Stimulated activated CD8-positive, alpha-beta memory T cell treated with anti-CD3 and anti-CD28 coated beads, Interleukin-2, amount 100 ng/mL, for 48 hours (primary cell): ENCODE results near the gene KLF6.

ENCODE experiments used
- DNase-seq, 2 donors: peaks; one replicate each; pipeline ENCODE4 v3.0.0-alpha.2; 2020; ENCODE audit warnings: low read depth in 2 of 2

KLF6 gene

GRCh38 chr10:3787816-3788215, 2.8 kb upstream of the KLF6 start:
- no peak for DNase-seq

- DNase-seq = no peak
Measured at GRCh38 chr10:3787016-3787400, 2.0 kb upstream of the KLF6 start.

GRCh38 chr10:3786295-3787015, 1.4 kb upstream of the KLF6 start:
- DNase-seq = no peak

DNA sequence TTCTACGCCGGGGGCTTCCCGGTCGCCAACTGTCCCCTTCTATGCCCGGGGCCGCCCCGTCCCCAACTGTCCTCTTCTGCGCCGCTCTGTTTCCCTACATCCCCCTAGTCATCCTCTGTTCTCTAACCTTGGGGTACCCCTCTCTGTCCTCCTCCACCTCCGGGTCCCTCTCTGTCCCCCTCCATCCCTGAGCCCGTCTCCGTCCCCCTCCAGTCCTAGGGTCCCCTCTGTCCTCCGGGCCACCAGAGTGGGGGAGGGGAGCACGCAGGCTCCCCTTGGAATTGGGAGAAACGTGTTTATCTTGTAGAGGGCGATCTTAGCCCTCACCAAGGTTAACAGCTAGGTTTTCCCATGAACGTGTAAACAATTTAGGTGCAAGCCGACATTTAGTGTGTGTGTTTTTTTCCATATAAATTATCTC, 852 bp upstream of the KLF6 start:
- no peak for DNase-seq

DNA sequence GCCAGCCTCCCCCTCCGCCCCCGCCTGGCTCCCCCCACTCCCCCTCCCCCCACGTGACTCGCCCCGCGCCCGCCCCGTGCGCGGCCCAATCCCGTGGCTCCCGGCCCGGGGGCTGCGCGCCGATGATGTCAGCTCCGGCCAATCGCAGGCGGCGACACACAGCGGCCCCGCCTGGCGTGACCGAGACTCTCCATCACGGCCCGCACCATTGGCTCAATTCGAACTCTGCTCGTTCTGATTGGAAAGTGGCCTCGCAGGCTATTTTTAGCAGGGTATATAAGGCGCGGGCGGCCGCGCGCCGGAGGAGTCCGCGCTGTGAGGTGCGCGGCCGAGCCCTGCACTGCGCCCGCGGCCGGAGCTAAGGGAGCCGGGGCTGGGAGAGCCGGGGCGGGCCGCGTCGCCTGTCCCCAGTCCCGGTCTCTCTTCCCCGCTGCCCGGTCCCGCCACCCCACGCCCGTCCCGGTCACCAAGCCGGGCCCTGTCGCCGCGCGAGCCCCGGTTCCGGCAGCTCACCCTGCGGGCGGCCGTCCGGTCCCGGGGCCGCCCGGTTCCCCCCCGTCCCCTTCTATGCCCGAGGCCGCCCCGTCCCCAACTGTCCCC, 342 bp upstream of the KLF6 start:
- peak; percentile 98 for DNase-seq

- DNase-seq = no peak
Measured at GRCh38 chr10:3783682-3784432, 1.2 kb downstream of the KLF6 start.

DNA sequence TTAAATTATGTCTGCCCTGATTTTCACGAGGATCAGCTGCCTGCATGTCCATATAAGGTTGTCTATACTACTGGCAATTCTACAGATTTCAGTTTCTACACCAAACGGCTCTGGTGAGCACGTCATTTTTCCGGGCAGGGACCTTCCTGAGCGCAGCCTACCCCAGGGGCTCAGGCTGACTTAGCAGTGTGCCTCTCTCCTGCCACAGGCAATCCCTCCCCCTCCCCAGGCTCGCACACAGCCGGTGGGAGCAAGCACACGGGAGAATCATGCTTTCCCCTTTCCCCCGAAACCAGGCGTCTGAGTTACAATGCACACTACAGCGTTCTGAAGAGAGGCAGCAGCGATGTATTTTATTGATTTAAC, 1.7 kb downstream of the KLF6 start:
- peak in 1 of 2 donors; percentile 60 for DNase-seq

- no peak for DNase-seq
Measured at GRCh38 chr10:3782451-3783315, 2.3 kb downstream of the KLF6 start.

GRCh38 chr10:3782146-3782450, 2.9 kb downstream of the KLF6 start:
- DNase-seq = no peak

DNA sequence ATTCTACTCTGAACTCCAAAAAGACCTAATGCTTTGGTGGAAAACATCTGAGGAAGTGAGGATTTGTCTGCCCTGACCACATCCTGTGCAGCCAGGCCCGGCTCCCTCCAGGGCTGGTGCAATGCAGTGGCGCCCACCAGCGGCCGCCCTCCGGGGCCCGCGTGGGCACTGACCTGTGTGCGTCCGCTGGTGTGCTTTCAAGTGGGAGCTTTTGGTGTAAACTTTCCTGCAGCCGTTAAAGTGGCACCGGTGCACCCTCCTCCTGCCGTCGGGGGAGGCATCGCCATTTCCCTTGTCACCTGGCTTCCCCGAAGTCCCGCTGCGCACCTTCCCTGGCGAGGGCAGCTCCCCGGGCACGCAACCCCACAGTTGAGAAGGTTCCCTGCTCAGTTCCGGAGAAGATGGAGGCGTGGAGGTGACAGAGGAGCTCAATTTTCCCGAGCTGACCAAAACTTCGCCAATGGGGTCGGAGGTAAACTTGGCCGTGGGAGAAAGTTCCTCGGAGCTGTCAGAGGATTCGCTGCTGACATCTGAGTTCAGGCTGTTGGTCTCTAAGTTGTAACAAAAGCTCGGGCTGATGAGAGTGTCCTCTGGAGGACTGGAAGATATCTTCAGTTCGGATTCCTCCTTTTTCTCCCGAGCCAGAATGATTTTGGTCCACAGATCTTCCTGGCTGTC, 3.4 kb downstream of the KLF6 start:
- peak in 1 of 2 donors; percentile 37 for DNase-seq

DNA sequence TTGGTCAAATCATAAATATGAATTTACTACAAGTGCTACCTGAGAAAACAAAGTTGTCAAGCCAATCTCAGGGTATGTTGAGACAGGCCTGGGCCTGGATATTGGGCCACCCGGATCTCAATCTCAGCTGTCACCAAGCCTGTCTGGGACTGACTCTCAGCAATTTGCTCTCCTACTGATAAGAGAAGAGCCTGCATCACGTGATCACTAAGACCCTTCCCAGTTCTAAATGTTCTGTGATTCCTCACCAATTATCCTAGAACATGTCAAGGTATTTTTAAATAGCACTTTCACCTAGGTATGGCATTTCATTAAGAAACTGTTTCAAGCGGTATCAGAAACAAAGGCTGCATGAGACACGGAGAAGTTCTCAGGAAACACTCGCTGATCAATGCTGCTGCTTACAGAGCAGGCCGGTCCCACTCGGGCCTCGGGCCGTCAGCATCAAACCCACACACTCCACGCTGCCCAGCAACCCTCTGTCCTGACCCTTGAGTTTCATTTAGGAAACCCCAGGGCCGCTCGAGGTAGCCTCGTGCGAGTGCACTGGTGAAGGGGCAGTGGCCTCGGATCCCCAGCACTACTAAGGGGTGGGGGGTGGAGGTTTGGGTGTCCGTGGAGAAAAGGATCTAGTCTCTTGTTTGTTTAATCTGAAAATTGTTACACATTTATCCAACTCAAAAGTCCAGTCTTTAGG, 4.1 kb downstream of the KLF6 start:
- DNase-seq = no peak

DNA sequence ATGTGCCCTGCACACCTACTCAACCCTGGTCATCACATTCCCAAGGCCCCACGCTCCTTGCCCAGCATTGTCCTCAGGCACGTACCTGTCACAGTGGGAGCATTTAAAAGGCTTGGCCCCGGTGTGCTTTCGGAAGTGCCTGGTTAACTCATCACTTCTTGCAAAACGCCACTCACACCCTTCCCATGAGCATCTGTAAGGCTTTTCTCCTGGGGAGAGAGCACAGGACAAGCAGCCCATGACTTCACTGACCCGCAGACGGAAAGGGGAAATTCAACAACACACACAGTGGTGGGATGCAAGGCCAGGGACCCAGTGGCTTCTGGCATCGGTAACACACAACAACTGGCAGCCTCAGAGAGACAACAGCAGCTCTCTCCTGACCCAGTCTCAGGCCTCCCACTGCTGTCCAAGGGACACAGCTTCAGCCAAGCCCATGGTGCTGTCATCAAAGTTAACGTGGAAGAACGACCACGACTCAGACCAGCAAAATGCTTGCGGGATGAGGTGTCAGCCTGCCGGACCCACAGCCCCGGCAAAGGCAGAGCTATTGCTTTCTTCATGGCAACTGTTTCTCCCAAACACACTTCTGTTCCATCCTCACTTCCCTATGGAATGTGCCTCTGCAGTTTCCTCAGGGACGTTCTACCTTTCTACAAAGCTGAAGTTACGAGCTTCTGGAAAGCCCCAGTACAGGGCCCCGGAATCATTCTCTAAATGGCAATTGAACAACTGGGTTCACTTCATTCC, 4.8 kb downstream of the KLF6 start:
- DNase-seq = no peak

DNA sequence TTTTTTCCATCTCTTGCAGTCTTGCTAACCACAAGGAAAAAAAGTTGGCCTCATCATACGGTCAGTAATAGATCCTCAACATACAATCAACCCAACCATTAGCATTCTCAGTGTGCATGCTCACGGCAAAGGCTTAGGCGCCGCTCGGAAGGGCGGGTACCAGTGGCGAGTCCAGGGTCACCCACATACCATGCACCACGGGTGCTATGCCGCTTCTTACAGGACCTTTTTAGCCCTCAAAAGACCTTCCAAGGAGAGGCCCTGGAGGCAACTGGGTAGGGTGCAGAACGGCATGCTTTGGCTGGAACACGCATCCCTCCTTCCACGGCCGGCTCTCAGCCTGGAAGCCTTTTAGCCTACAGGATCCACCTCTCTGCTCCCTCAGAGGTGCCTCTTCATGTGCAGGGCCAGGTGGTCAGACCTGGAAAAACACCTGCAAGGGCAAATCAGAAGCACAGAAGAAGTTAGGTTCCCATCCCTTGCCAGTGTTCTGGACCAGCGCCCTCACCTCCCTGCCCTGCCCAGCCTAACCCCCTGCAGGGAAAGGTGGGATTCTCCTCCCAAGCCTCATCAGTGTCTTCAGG, 5.8 kb downstream of the KLF6 start:
- no peak for DNase-seq

DNA sequence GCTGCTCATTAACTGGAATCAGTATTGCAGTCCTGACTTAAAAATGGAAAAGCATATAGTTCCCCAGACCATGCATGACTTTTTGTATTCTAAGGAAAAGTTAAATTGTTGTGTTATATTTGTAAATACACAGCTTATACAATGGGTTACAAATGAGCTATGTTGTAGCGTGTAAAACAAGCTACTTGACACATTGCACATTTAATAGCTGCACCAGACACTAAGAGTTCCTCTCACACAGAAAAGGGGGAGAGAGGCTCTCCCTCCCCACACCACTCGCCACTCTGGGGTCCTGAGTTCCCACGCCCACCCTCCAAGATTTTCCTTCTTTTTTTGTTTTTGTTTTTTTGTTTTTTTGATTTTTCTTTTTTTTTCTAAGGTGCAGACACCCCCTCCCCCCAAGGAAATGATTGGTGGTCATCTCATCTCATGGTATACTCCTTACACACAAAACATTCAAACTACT, 6.3 kb downstream of the KLF6 start:
- no peak for DNase-seq

- no peak for DNase-seq
Measured at GRCh38 chr10:3777981-3778691, 6.9 kb downstream of the KLF6 start.

DNA sequence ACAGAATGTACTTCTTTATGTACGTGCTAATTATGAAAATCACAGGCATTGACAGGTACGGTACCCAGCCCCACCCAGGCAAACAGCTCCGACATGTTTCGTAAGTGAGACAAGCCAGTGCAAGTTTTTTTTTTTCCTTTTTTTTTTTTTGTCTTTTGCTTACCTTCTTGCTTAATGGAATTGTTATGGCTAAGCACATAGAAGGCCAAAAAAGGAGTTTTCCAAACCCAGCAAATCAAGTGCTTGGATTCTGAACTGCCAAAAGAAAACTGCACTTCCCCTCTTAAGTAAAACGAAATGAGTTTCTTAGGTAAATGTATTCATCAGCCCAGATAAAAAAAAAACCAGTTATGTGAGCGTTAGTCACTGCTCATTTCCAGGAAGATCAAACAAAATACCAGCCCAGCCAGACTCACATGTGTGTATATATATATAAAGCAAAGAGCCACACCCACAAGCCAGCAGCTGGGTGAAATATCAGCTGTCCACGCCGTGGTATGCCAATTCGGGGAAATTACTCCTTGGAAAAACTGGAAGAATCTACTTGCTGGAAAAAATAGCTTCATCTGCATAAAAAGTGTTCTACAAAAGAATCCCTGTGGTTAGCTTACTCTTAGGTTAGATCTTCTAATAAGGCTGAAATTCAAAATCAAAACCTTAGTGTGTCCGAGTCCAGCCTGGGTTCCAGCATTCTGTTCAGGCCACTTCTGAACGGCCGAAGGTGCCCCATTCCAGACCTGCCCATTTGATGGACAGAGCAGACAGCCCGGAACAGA, 8.0 kb downstream of the KLF6 start:
- no peak for DNase-seq

DNA sequence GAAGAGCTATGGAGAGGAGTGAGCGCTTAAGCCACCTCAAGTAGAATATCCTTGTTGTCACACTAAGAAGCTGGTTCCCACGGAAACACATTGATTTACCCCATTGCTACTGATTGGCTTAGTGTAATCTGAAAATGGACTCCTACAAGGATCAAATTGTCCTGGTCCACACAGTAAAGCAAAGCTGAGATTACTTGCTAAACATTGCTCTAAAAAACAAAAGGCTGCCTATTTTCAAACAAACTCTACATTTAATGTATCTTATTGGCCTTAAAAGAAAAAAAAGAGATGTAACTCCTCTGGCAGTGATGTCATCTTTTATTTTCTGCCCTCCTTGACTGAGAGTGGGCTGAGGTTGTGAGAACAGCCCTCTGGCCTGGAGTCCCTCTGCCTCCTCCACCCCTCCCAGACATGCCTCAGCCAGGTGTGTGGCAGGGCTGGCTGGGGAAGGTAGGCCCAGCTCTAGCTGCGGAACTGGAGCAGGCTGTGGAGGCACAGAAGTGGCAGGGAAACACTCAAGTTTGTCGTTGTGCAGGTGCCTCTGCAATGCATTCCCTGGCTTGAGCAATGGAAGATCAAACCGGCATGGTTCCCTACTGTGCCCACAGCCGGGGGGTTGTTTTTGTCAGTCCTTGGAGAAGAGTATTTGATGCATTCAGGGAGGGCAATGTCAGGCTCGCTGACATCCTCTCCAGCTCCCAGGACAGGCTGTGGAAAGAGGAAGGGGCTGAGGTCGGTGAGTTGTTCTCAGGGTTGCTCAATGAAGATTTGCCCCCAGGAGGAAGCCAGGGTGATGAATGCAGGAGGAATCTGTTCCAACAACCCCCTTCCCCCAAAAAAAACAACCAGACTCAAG, 9.1 kb downstream of the KLF6 start:
- DNase-seq = no peak
